Measurements from ENCODE around the gene KCNK15. TPM values are rescaled to one million over a fixed set of nuclear protein-coding genes. Genes with fewer than 3 reads are reported as not detected.

KCNK15 gene
- total and polyA plus RNA-seq, 4 donors, result 0.48 to 2.6 (median 1.1) TPM

- ATAC-seq (ENCODE audit: insufficient read depth, low FRiP score) (no peak), DNase-seq (no peak)
- peaks cover 0 to 4% (median 0%) of the 10 kb centered on the region in 3 donors for H3K27me3 ChIP-seq (ENCODE audit: control insufficient read depth in 3 of 3, insufficient read depth in 3 of 3, low read length in 2 of 3)
- 86 to 96% methylated on average over 2 of the region's 2 CpGs for WGBS, 2 donors
- H3K9me3 ChIP-seq (ENCODE audit: control insufficient read depth in 4 of 4, insufficient read depth in 3 of 4, low read length in 3 of 4), result no peaks in the 10 kb centered on the region
- H3K4me3 ChIP-seq, result no peak overlapping the region
- H3K4me1 ChIP-seq (ENCODE audit: control insufficient read depth in 5 of 5, insufficient read depth in 5 of 5, low read length in 5 of 5), result peaks cover 0 to 7% (median 4%) of the 10 kb centered on the region in 5 donors
- H3K36me3 ChIP-seq (ENCODE audit: control insufficient read depth in 4 of 4, insufficient read depth in 4 of 4, low read length in 4 of 4), result peaks cover 0 to 3% (median 0%) of the 10 kb centered on the region in 4 donors
- no peak overlapping the region for H3K27ac ChIP-seq (ENCODE audit: low read depth in 1 of 2, low read length in 1 of 2)
- TF ChIP-seq, protein P1, sequence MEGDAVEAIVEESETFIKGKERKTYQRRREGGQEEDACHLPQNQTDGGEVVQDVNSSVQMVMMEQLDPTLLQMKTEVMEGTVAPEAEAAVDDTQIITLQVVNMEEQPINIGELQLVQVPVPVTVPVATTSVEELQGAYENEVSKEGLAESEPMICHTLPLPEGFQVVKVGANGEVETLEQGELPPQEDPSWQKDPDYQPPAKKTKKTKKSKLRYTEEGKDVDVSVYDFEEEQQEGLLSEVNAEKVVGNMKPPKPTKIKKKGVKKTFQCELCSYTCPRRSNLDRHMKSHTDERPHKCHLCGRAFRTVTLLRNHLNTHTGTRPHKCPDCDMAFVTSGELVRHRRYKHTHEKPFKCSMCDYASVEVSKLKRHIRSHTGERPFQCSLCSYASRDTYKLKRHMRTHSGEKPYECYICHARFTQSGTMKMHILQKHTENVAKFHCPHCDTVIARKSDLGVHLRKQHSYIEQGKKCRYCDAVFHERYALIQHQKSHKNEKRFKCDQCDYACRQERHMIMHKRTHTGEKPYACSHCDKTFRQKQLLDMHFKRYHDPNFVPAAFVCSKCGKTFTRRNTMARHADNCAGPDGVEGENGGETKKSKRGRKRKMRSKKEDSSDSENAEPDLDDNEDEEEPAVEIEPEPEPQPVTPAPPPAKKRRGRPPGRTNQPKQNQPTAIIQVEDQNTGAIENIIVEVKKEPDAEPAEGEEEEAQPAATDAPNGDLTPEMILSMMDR (IDR thresholded peaks at IDR 0.05; ENCODE audit: control extremely low read depth, extremely low read depth), result no peak
- no peak overlapping the region for H3K9ac ChIP-seq (ENCODE audit: insufficient read depth in 1 of 2, low read length in 2 of 2)
Measured at GRCh38 chr20:44727651-44728050, 18.0 kb upstream of the KCNK15 start.

- TF ChIP-seq, protein P1 (IDR thresholded peaks at IDR 0.05; ENCODE audit: control extremely low read depth, extremely low read depth), result no peak
- Histone ChIP-seq H3K27me3 (ENCODE audit: control insufficient read depth in 3 of 3, insufficient read depth in 3 of 3, low read length in 2 of 3) (peaks cover 0 to 4% (median 0%) of the 10 kb centered on the region in 3 donors), H3K9ac (ENCODE audit: insufficient read depth in 1 of 2, low read length in 2 of 2) (no peak overlapping the region), H3K4me3 (no peak overlapping the region), H3K27ac (ENCODE audit: low read depth in 1 of 2, low read length in 1 of 2) (peak overlapping the region; percentile 28 to 82), H3K4me1 (ENCODE audit: control insufficient read depth in 5 of 5, insufficient read depth in 5 of 5, low read length in 5 of 5) (peaks cover 0 to 7% (median 4%) of the 10 kb centered on the region in 5 donors), H3K36me3 (ENCODE audit: control insufficient read depth in 4 of 4, insufficient read depth in 4 of 4, low read length in 4 of 4) (peaks cover 0 to 3% (median 0%) of the 10 kb centered on the region in 4 donors), H3K9me3 (ENCODE audit: control insufficient read depth in 4 of 4, insufficient read depth in 3 of 4, low read length in 3 of 4) (no peaks in the 10 kb centered on the region)
- ATAC-seq (ENCODE audit: insufficient read depth, low FRiP score), result peak; percentile 84
- WGBS, 2 donors, result 26 to 29% methylated on average over 9 of the region's 9 CpGs
- DNase-seq, result peak; percentile 45 to 72 (median 58)
Measured at GRCh38 chr20:44728801-44729443, 16.7 kb upstream of the KCNK15 start.

DNA sequence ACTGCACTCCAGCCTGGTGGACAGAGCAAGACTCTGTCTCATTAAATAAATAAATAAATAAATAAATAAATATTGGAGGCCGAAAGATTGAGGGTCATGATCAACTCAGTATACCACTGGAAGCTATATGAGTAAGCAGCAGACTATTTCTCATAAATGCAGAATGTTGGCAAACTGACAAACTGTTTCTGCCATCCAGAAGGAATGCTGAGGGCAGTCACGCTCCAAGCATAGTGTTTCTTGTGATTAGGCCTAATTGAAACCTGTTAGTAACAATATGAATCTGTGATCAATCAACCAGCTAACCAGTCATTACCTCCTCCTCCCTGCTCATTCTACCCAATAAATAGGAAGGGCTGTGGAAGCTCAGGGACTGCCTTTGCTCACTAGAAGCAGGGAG, 15.2 kb upstream of the KCNK15 start:
- DNase-seq, result no peak

More for the DNA sequence above, 15.2 kb upstream of the KCNK15 start:
- Histone ChIP-seq H3K27ac (ENCODE audit: low read depth in 1 of 2, low read length in 1 of 2) (peak overlapping the region in 1 of 2 donors; percentile 55), H3K9me3 (ENCODE audit: control insufficient read depth in 4 of 4, insufficient read depth in 3 of 4, low read length in 3 of 4) (no peaks in the 10 kb centered on the region), H3K27me3 (ENCODE audit: control insufficient read depth in 3 of 3, insufficient read depth in 3 of 3, low read length in 2 of 3) (no peaks in the 10 kb centered on the region), H3K9ac (ENCODE audit: insufficient read depth in 1 of 2, low read length in 2 of 2) (no peak overlapping the region), H3K4me3 (no peak overlapping the region), H3K4me1 (ENCODE audit: control insufficient read depth in 5 of 5, insufficient read depth in 5 of 5, low read length in 5 of 5) (peaks cover 0 to 7% (median 4%) of the 10 kb centered on the region in 5 donors), H3K36me3 (ENCODE audit: control insufficient read depth in 4 of 4, insufficient read depth in 4 of 4, low read length in 4 of 4) (no peaks in the 10 kb centered on the region)
- no peak for ATAC-seq (ENCODE audit: insufficient read depth, low FRiP score)
- WGBS, 2 donors, result 86 to 88% methylated on average over 2 of the region's 2 CpGs
- TF ChIP-seq, protein P1 (IDR thresholded peaks at IDR 0.05; ENCODE audit: control extremely low read depth, extremely low read depth), result no peak
